ENCODE measurements around the gene E2F3. TPM values are rescaled to one million over a fixed set of nuclear protein-coding genes. Genes with fewer than 3 reads are reported as not detected.

The E2F3 gene
- polyA plus RNA-seq, 2 of the 4 experiments (the other 2 are of a cell fraction) = 14.4 to 18.0 TPM

DNA sequence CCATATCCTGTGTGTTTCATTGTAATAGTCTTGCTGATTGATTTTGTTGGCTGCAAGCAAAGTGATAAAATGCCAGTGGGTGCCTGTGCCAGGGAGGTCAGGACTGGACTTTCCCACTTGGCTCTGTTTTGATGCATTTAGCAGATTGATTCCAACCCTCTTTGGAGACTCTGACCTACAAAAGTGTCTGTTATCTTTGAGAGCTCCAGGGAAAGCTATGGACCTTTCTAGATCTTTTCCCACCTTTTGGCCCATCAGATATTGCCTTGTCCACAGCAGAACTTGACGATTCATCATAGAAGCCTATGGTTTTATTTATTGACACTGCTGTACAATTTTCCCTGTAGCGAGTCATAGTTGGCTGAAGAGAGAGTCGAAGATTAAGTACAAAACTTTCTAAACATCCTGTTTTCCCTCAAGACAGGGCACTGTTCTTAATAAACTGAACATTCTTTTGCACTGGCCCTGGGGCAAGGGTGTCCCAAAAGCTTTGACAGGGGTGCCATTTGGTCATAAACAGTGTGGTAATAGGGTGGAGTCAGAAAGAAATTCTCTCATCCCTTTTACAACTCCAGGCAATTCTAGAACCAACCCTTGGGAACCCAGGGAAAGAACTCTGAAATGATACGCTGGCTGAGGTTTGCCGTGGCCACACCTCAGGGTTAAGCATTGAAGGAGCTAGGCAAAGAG, 53.7 kb downstream of the E2F3 start (continued):
- TF ChIP-seq, protein P1, sequence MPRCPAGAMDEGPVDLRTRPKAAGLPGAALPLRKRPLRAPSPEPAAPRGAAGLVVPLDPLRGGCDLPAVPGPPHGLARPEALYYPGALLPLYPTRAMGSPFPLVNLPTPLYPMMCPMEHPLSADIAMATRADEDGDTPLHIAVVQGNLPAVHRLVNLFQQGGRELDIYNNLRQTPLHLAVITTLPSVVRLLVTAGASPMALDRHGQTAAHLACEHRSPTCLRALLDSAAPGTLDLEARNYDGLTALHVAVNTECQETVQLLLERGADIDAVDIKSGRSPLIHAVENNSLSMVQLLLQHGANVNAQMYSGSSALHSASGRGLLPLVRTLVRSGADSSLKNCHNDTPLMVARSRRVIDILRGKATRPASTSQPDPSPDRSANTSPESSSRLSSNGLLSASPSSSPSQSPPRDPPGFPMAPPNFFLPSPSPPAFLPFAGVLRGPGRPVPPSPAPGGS (IDR thresholded peaks at IDR 0.05) = no peak

DNA sequence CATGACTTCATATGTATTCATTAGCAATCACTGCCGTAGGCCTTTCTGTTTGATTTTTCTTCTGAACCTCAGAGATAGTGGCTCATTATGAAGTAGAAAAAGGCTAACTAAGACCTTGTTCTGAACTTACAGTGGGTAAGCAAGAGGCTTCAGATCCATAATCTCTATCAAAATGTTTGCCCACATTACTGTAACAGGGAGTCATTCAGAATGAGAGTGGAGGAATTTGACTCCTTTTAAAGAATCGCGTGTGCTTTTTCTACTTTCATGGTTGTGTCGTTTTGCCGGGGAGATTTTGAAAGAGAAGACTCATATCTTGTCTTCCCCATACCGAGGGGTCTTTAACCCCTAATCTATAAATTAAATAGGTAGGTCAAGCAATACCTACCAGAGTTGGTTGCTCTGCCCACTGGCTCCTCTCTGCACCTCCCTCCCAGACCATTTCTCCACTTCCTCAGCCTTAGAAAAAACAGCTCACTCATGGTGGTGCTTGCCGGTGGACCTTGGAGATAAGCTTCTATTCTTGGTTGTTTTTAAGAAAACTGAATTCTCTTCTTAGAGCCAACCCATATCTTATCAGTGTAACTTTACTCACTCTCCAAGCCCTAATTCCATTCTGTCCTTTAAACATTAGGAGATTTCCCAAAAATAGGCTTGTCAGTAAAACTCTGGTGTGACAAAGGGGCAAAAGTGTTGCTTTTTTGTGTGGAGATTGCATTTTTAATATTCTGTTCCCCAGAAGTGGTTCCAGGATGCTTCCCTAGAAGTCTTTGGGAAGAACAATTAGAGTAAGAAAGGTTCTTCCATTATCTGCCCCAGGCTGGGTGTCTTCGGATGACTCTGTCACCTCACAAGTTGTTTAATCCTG, 56.6 kb downstream of the E2F3 start:
- ChIA-PET CTCF (no interaction called here), POLR2A (no interaction called here)
- no peak overlapping the region for H3K27ac ChIP-seq
- WGBS (ENCODE audit: missing lambda C conversion rate) = 91% methylated on average over 8 of the region's 8 CpGs
- no peak for ATAC-seq
- H3K9me3 ChIP-seq = no peaks in the 10 kb centered on the region
- no peak for TF ChIP-seq EP300 (IDR thresholded peaks at IDR 0.05)
- FAIRE-seq = no peak
- peaks cover 17% of the 10 kb centered on the region; the same call in 2 of the 3 replicates for H3K4me1 ChIP-seq
- no peak for DNase-seq (ENCODE audit: low read depth in 1 of 2, low spot score in 1 of 2)
- no peak overlapping the region for H3K4me2 ChIP-seq
- H3K4me3 ChIP-seq = no peak overlapping the region

DNA sequence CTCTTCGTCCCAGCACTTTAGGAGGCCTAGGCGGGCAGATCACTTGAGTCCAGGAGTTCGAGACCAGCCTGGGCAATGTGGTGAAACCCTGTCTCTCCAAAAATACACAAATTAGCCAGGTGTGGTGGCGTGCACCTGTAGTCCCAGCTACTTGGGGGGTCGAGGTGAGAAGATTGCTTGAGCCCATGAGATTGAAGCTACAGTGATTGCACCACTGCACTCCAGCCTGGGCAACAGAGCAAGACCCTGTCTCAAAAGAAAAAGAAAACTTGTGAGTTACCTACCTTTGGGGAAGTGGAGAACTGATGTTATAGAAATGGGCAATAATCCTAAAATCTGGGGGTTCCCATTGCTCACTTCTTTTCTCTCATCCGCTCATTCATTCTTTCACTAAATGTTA, 58.0 kb downstream of the E2F3 start:
- no peak overlapping the region for H3K4me2 ChIP-seq
- H3K4me3 ChIP-seq = no peak overlapping the region
- FAIRE-seq (no peak), ATAC-seq (no peak), DNase-seq (ENCODE audit: low read depth in 1 of 2, low spot score in 1 of 2) (no peak)
- ChIA-PET POLR2A (no interaction called here), CTCF (no interaction called here)
- H3K9me3 ChIP-seq = no peaks in the 10 kb centered on the region
- TF ChIP-seq RAD21 (conservative IDR thresholded peaks at IDR 0.05 in 1 of 2, IDR thresholded peaks at IDR 0.05 in 1 of 2) (no peak), RFX5 (IDR thresholded peaks at IDR 0.05) (no peak)
- TF ChIP-seq, protein P2, sequence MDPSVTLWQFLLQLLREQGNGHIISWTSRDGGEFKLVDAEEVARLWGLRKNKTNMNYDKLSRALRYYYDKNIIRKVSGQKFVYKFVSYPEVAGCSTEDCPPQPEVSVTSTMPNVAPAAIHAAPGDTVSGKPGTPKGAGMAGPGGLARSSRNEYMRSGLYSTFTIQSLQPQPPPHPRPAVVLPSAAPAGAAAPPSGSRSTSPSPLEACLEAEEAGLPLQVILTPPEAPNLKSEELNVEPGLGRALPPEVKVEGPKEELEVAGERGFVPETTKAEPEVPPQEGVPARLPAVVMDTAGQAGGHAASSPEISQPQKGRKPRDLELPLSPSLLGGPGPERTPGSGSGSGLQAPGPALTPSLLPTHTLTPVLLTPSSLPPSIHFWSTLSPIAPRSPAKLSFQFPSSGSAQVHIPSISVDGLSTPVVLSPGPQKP (IDR thresholded peaks at IDR 0.05; ENCODE audit: low read depth, low read length) = no peak
- TF ChIP-seq, protein P3, sequence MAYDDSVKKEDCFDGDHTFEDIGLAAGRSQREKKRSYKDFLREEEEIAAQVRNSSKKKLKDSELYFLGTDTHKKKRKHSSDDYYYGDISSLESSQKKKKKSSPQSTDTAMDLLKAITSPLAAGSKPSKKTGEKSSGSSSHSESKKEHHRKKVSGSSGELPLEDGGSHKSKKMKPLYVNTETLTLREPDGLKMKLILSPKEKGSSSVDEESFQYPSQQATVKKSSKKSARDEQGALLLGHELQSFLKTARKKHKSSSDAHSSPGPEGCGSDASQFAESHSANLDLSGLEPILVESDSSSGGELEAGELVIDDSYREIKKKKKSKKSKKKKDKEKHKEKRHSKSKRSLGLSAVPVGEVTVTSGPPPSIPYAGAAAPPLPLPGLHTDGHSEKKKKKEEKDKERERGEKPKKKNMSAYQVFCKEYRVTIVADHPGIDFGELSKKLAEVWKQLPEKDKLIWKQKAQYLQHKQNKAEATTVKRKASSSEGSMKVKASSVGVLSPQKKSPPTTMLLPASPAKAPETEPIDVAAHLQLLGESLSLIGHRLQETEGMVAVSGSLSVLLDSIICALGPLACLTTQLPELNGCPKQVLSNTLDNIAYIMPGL (CRISPR knock-in tag; IDR thresholded peaks at IDR 0.05; ENCODE audit: borderline replicate concordance) = no peak
- no peak overlapping the region for H3K27ac ChIP-seq
- 91% methylated on average over 6 of the region's 6 CpGs for WGBS (ENCODE audit: missing lambda C conversion rate)
- peaks cover 14% of the 10 kb centered on the region; the same call in 2 of the 3 replicates for H3K4me1 ChIP-seq

DNA sequence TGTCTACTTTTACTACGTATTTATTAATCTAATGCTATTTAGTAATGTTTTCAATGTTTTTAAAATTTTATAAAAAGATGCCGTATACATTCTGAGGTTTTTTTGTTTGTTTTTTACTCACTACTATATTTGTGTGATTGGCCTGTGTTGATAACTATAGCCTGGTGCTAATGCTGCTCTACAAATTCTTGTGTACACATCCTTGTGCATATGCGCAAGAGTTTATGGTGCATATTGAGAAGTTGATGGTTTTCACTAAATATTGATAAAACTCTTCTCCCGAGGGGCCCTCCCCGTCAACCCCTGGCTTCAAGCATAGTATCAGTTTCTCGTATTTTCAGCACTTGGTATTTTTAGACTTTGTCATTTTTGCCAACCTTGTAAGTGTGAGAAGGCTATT, 59.9 kb downstream of the E2F3 start:
- WGBS (ENCODE audit: missing lambda C conversion rate) = 81% methylated on average over 6 of the region's 6 CpGs
- Histone ChIP-seq H3K4me1 (no peaks in the 10 kb centered on the region), H3K9me3 (no peaks in the 10 kb centered on the region), H3K4me2 (no peak overlapping the region), H3K4me3 (no peak overlapping the region), H3K27ac (no peak overlapping the region)
- ATAC-seq (no peak), DNase-seq (ENCODE audit: low read depth in 1 of 2, low spot score in 1 of 2) (no peak), FAIRE-seq (no peak)
- CTCF ChIA-PET = no interaction called here
- POLR2A ChIA-PET = no interaction called here
- no peak for TF ChIP-seq RFX5 (IDR thresholded peaks at IDR 0.05)
- TF ChIP-seq PHF8 (IDR thresholded peaks at IDR 0.05; ENCODE audit: borderline replicate concordance, low read depth) = no peak
- TF ChIP-seq EHF (CRISPR knock-in tag; IDR thresholded peaks at IDR 0.05) = no peak
- TF ChIP-seq RARB (CRISPR knock-in tag; IDR thresholded peaks at IDR 0.05) = no peak
- no peak for TF ChIP-seq ZC3H11A (IDR thresholded peaks at IDR 0.05)
- TF ChIP-seq MAFK (IDR thresholded peaks at IDR 0.05; ENCODE audit: partially characterized antibody) = no peak
- TF ChIP-seq, protein P4, sequence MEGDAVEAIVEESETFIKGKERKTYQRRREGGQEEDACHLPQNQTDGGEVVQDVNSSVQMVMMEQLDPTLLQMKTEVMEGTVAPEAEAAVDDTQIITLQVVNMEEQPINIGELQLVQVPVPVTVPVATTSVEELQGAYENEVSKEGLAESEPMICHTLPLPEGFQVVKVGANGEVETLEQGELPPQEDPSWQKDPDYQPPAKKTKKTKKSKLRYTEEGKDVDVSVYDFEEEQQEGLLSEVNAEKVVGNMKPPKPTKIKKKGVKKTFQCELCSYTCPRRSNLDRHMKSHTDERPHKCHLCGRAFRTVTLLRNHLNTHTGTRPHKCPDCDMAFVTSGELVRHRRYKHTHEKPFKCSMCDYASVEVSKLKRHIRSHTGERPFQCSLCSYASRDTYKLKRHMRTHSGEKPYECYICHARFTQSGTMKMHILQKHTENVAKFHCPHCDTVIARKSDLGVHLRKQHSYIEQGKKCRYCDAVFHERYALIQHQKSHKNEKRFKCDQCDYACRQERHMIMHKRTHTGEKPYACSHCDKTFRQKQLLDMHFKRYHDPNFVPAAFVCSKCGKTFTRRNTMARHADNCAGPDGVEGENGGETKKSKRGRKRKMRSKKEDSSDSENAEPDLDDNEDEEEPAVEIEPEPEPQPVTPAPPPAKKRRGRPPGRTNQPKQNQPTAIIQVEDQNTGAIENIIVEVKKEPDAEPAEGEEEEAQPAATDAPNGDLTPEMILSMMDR (IDR thresholded peaks at IDR 0.05) = no peak
- TF ChIP-seq KDM5A (IDR thresholded peaks at IDR 0.05) = no peak
- TF ChIP-seq CEBPB (IDR thresholded peaks at IDR 0.05) = no peak
- no peak for TF ChIP-seq NPAS2 (CRISPR knock-in tag; IDR thresholded peaks at IDR 0.05; ENCODE audit: borderline replicate concordance)
- TF ChIP-seq NFE2L2 (conservative IDR thresholded peaks at IDR 0.05; ENCODE audit: low read length) = no peak
- TF ChIP-seq, protein P1 (IDR thresholded peaks at IDR 0.05) = no peak
- TF ChIP-seq RAD21 (conservative IDR thresholded peaks at IDR 0.05 in 1 of 2, IDR thresholded peaks at IDR 0.05 in 1 of 2) = no peak
- TF ChIP-seq, protein P5, sequence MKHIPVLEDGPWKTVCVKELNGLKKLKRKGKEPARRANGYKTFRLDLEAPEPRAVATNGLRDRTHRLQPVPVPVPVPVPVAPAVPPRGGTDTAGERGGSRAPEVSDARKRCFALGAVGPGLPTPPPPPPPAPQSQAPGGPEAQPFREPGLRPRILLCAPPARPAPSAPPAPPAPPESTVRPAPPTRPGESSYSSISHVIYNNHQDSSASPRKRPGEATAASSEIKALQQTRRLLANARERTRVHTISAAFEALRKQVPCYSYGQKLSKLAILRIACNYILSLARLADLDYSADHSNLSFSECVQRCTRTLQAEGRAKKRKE (CRISPR knock-in tag; IDR thresholded peaks at IDR 0.05; ENCODE audit: low read depth) = no peak
- no peak for TF ChIP-seq FOSL2 (IDR thresholded peaks at IDR 0.05)
- TF ChIP-seq FOSL2 (CRISPR knock-in tag; IDR thresholded peaks at IDR 0.05) = no peak

Data from A549 (cell line).